OCI-LY1 (cell line): ENCODE measurements around the gene CCT8.

ENCODE experiments used
- CTCF ChIP-seq: fragments of 200-600 bp; sonication (generic), shearing (Covaris generic); IDR thresholded peaks from 2 replicates; pipeline ENCODE4 v1.5.1; 2017; ENCODE audit warnings: mild to moderate bottlenecking, antibody characterized with exemption, low read length, moderate library complexity, mixed read lengths
- EZH2 ChIP-seq: fragments of 200-600 bp; sonication (generic), shearing (Covaris generic); IDR thresholded peaks from 2 replicates; pipeline ENCODE4 v1.8.0; 2017; ENCODE audit warnings: borderline replicate concordance, mixed run types, mild to moderate bottlenecking, antibody characterized with exemption, low read length, moderate library complexity, mixed read lengths

GRCh38 chr21:29075706-29076466, 2.4 kb upstream of the CCT8 start:
- TF ChIP-seq CTCF, result no peak
- TF ChIP-seq EZH2, result no peak
